HuH-7.5 (cell line): Measurements from ENCODE around the gene SLC13A4.
"Not testable (repeated sequence)": the region's sequence is repeated elsewhere in the genome, so short reads cannot be mapped to it uniquely, and the experiment has no call there.

Experiments
- DNase-seq: peaks from one replicate; pipeline ENCODE4 v3.0.0; 2011; ENCODE audit warnings: low spot score

Gene SLC13A4, protein sequence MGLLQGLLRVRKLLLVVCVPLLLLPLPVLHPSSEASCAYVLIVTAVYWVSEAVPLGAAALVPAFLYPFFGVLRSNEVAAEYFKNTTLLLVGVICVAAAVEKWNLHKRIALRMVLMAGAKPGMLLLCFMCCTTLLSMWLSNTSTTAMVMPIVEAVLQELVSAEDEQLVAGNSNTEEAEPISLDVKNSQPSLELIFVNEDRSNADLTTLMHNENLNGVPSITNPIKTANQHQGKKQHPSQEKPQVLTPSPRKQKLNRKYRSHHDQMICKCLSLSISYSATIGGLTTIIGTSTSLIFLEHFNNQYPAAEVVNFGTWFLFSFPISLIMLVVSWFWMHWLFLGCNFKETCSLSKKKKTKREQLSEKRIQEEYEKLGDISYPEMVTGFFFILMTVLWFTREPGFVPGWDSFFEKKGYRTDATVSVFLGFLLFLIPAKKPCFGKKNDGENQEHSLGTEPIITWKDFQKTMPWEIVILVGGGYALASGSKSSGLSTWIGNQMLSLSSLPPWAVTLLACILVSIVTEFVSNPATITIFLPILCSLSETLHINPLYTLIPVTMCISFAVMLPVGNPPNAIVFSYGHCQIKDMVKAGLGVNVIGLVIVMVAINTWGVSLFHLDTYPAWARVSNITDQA

DNA sequence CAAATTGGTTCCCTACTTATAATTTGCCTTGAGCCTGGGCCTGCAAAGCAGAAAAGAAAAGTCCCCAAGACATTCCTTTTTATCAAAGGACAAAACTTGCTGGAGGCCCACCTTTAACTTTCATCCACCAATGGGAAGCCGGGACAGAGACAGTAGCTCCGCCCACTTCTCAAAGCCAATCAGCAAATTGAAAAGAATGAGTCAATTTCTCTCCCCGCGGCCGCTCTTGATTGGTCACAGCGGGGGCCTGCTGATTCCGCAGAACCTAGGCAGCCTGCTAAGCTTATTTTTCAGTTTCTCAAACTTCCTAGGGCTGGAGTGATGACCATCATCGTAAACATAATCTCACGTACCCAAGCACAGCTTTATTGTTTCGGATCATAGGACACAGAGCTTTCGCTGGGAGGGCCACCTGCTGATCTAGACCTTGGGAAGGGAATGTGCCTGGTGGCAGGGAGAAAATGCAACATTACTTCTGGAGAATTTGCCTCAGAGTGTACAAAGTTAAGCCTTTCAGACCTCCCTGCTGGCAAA is at the start of gene SLC13A4:
SLC13A4 (minus strand) TSS at position 51 of the 534 bp plus-strand sequence. CDS start 690 bp downstream, outside the sequence.
- DNase-seq, result no peak

DNA sequence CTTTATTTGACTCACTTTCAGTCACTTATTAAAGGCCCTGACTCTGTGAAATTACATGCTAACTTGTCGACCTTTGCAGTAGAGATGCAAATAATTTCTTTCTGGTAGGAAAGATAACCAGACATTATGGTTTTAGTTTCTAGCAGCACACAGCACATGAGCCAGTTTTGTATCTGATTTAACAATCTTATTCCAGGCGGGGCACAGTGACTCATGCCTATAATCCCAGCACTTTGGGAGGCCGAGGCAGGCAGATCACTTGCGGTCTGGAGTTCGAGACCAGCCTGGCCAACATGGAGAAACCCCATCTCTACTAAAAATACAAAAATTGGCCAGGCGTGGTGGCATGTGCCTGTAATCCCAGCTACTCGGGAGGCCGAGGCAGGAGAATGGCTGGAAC is 47.9 kb upstream of the SLC13A4 start:
- DNase-seq, result not testable (repeated sequence)

DNA sequence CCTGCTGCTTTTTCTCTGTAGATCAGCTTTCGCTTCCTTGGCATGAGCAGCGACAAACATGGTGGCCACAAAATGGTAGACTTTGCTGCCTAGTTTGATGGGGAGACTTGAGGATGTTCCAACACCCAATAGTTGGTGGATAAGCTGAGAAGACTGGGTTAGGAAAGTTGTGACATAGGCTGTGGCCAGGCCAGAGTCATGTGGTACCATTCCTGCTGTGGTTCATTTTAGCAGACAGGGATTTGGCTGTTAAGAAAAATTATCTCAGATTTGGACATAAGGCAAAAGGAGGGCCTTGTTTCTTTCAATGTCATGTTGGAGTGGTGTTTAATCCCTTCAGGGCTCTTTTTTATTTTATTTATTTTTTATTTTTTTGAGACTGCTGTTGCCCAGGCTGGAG is 47.2 kb upstream of the SLC13A4 start:
- DNase-seq, result no peak

DNA sequence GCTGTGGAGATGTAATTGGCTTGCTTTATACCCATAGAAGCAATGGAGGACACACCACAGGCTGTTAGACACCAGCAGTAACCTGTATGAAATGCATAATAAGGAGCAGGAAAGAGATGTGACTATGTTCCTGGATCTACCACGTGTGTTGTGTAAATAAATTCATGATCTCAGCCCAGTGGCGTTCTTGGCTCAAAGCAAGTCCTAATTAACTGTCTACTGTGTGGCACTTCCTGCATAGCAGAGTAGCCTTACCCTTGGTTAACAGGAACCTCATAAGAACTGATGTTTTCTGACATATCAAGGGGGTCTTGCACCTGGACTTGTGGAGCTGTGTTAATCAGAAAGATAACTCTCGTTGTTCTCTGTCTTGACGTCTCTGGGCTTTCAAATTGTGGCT is 46.3 kb upstream of the SLC13A4 start:
- no peak for DNase-seq

DNA sequence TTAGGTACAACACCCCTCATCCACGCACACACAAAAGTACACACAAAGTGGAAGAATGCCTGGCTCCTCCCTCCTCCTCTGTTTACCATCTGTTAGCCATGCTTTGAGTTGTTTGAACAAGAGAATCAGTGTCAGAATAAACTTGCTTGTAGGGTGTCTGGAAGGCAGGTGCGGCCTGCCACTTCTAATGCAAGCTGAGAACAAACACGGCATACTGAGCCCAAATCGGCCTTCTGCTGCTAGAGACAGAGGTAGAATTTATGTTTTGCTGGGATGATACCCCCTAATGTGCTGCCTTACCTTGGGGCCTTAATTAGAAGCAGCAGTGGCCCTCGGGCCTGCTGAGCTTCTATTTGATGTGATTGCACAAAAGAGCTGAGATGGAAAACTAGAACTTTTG is 45.5 kb upstream of the SLC13A4 start:
- DNase-seq, result no peak

DNA sequence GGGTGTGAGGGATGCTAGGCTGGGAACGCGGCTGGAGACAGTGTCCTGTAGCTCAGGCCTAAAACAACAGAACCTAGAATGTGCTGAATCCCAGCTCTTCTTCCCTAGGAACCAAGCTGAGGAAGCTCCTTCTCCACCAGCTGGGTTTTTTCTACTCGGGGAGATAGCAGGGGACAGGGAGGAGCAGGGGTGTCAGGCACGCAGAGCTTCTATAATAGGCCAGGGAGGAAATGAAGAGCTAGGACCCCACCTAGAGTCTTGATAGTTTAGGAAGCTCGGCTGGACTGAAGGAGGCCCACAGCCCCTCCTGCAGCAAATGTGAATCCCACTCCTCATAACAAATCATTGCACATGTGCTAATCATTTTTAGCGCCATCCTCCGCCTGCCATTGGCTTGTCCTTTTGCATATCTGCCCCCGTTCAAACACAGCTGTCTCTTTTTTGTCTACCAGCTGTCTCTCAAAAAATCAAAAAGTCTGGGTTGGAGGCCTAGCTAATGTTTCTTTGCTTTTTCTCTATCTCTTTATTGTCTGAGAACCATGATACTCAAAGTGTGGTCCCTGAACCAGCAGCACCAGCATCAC is 44.7 kb upstream of the SLC13A4 start:
- no peak for DNase-seq

DNA sequence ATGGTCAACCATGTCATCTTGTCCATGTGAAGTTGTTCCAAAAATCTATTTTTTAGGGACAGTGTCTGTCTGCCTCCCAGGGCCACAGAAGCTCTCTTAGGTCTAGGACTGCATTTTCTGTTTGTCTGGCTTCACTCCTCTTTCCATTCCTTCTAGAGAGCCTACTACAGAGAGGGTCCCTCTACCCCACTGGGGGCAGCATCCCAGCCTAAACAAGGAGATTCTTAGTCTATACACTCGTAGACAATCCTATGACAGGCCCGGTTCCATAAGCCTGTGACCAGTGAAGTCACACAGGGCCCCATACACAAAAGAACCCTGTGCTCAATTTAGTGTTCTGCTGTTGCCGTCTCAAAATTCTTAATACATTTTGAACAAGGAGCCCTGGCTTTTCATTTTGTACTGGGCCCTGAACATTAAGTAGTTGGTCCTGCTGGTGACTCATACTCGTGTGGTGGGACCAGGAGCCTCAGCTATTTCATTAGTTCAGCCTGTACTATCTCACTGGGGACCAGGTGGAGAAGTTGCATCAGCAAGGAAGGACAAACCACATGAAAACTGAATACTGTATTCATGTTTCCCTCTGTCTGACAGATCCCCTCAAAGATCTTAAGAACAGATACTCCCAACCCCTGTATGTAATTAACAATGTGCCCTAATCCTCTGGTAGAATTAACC is 44.1 kb upstream of the SLC13A4 start:
- no peak for DNase-seq

DNA sequence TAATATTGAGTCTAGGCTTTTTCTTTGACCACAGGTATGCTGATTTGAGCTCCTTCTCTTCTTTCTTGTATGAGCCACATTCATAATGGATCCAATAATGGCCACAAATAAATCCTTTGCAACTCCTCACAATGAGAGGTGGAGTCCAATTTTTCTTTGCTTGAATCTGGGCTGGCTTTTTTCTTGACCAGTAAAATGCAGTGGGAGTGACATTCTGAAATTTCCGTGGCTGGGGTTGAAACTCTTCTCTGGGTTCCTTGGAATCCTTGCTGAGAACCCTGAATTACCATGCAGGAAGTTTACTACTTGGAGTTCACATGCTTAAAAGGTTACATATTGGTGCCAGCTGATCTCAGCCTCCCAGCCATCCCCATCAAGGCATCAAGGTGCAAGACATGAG is 43.1 kb upstream of the SLC13A4 start:
- no peak for DNase-seq

DNA sequence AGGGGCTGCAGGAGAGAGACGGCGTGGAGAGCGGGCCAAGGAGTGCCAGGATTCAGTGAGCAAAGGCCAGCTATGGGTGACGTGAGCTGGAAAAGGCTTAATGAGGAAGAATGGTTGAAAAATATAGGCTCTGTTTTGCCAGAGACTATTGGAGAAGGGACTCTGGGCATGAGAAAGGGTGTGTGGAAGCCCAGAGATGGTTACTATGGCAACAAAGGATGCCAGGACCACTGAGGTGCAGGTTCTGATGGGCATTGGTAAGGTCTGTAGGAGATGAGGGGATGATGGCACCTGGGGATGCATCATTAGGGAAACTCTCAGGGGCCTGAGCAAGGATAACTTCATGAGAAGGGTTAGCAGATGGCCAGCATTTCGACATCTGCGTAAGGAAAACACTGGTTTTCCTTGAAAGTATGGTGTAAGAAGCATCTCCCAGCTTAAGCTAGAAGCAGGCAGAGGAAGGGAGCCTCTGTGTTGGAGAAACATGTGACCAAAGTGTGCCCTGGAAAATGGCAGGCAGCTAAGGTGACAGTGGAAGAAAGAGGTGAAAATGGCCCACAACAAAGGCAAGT is 42.2 kb upstream of the SLC13A4 start:
- no peak for DNase-seq

DNA sequence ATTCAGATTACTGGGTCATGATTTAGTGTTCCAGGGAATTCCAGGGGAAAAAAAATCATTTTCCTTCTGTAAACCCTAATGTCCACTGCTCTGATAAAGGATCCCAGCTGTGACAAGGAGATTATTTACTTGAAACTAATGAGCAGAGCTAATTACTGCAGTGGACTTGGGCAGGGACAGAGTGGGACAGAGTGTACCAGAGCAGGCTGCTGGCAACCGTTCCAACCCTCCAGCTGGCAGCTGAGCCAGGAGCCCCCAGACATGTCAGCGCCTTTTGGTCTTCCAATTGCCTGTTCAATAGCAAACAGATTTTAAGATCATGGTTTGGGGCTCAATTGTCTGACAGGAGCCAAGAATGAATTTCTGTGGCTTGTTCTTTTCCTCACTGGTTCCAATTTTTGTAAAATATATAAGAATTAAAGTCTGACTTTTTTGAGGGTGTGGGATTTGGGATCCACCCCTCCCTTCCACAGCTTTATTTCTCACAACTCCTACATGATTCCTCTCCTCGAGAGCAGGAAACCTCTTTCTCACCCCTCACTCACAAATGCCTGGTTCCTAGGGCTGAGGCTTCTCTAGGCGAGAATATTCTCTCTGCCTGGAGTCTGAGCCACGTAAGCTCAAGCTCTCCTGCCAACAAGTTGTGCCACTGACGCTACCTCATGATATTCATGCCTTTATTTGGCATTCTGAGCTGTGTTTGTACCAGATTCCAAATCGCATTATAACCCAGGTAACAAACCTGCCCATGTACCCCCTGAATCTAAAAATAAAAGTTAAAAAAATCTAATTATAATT is 41.2 kb upstream of the SLC13A4 start:
- no peak for DNase-seq

DNA sequence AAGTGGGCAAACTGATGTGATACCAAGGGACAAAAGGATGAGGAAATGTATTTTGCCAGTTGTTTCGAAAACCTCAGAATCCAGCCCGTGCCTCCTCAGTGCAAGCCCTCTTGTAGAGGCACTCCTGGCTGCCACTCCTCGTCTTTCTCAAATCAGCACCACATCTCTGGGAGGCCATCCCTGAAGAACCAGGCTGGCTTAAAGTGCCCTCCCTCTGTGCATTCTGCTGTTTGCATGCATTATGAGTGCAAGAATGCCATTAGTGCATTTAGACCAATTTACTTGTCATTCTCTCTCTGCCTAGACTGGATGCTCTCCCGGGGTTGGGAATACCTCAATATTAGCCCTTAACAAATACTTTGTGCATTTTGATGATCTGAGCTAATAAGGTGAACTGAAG is 40.5 kb upstream of the SLC13A4 start:
- DNase-seq, result no peak

DNA sequence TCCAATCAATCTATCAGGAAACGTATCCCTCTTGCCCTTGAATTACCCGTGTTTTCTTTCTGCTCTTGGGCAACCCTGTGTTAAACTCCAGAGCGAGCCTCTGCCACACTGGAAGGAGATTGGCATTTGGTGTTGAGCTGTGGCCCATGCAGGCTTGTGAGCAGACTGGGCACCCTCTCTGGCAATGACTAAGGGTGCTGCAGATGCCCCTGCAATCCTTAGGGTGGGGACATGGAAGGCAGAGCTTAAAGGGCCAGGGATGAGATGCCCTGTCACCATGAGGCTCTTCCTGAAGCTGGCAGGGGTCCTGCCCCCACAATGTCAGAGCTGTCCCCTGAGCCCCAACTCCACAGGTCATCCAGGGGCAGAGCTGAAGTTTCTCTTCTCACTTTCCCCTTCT is 40.1 kb upstream of the SLC13A4 start:
- DNase-seq, result no peak

DNA sequence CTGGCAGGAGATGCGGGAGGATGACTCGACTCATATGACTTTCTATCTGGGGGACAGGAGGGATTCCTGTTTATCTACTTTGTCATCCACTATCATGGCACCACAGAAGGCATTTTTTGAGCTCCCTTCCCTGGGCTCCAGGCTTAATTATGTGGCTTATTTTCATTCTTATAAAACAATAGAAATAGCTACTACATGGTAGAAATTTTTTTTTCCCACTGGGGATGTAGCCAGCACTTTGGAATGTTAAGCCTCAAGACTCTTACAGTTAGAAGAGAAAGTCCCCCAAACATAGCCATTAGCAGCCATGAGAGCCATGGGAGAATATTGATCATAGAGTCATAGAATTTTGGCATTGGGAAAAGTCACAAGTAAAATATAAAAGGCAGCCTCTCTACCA is 35.3 kb upstream of the SLC13A4 start:
- no peak for DNase-seq

DNA sequence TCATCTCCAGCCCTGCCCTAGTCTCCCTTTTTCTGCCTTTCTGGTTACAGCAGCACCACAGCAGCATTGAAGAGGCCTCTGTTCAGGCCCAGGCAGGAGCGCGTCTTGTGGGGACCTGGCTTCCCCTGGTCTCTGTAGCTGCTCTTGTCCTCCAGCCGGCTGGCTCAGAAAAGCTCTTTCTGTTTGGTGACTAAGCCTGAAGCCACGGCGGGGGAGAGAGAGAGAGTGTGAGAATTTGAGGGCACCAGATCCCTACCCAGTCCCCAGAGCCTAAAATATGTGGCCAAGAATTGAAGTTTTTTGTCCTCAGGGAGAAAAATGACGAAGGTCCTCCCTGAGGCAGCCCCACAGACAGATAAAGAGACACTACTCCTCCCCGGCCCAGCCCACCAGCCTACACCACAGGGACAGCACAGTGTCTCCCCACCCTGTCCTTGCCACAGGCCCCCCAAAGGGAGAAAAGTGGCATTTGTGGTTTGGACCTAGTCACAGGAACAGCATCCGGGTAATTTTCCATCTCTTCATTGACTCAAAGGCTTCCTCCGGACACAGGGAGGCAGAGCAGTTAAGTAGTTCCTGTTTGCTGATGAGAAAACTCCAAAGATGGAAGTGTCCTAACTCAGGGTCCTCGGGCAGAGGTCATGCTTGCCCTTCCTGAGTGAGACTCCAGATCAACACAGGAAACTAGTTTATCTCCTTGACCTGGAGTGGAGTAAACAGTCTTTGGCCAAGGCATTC is 33.9 kb upstream of the SLC13A4 start:
- DNase-seq, result no peak

DNA sequence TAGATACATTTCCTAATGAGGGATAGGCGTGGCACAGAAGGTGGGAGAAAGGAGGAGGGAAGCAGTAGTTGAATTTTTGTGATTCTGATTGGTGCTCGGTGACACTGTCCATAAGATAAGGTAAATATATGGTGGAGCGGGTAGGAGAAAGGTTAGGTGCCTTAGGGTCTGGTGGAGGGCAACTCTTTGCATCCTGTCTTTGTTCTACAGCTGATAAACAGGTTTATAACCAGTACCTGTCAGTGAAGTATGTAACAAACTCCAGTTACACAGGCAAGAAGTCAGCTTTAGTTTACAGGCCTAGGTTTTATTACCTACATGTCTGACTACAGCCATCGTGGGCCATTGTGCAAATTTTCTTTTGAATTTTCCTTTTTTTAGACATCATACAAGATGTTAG is 31.5 kb upstream of the SLC13A4 start:
- no peak for DNase-seq

DNA sequence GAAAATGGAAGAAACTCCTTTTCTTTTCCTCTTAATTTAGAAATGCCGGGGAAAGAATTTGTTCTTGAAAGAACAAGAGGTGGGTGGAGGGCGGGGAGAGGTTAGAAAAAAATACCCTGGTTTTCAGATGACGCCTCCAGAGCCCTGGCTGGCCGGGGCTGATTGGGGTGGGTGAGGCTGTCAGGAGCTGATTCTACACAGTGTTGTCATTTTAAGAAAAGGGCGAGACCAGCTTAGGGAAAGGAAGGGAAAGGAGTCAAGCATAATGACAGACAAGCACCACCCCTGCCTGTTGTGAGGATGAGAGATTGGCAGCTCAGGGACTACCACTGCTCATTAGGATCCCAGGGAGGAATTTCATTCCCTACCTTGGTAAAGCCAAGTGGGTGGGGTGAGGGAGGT is 30.5 kb upstream of the SLC13A4 start:
- DNase-seq, result no peak

DNA sequence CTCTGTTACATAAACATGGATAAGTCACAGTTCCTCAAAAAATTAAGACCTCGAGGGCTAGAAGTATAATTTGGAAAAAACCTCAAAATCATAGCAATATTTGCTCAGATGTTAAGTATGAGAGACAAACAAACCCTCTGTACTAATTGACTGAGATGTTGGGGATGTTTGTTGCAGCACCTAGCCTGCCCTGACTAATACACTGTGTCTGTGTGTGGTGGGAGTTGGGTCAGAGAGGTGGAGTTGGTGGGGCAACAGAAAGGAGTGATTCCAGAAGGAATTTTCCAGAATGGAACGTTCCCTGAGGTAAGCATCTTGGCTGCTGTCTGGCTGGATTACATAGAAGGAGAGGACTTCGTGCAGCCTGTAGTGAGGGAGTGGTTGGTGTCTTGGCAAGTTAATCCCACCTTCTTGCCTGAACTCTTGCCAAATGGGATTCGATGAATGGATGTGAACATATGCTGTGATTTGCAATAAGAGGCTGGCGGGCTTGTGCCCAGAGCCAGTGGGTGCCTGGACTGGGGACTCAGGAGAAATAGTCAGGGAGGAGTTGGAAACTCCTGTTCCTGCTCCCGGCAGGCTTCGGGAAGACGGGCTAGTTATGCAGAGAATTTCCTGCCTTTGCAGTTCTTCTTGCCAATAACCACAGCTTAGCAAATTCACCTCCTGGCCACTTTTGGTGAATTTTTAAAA is 29.9 kb upstream of the SLC13A4 start:
- no peak for DNase-seq

DNA sequence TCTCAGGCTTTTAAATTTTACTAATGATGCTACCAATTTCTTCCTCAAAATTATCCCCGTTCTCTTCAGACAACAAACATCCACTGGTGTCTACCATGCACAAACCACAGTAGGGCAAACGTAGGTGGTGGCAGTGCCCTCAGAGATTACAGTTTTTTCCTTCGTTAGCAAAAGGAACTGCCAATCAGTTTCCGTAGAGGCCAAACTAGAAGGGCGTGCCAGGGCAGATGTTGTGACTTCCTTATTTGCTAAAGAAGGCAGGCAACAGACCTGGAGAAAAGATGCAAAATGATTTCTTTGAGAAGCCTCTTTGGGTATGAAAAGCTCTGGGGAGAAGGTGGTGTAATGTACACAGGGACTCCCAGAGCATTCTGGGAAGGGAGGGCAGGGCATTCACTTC is 28.2 kb upstream of the SLC13A4 start:
- DNase-seq, result no peak

DNA sequence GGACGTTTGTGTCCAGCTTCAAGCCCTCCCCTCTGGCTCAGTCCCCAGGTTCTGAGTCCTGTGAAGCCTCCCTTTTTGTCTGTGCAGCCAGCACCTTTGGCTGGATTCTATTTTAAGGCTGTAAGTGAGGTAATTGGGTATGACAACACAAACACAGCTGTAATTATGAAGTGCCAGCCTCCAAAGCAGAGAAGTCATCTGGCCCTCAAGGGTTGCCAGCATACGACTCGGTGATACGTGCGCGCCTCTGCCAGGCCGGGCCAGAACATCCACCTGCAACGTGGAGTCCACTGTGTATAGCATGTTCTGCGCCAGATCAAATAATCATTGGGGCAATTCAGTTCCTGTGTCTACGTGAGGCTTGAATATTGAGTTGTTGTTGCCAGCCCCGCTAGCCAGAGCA is 27.4 kb upstream of the SLC13A4 start:
- no peak for DNase-seq
